Stimulated activated CD4-positive, alpha-beta T cell treated with anti-CD3 and anti-CD28 coated beads, Interleukin-2, amount 100 ng/mL, for 48 hours (primary cell): ENCODE results near the gene CENPX.

ENCODE experiments used
- DNase-seq, 2 donors: peaks; one replicate each; pipeline ENCODE4 v3.0.0-alpha.2; 2020

Gene CENPX

GRCh38 chr17:81976332-81977210 lies 46.1 kb downstream of the CENPX start:
- DNase-seq, result peak; percentile 38 to 39

GRCh38 chr17:81973432-81973831 lies 49.2 kb downstream of the CENPX start:
- no peak for DNase-seq

- no peak for DNase-seq
These were observed 53.5 kb downstream of the CENPX start for GRCh38 chr17:81968850-81969812.
